GM13976 (cell line): Measurements from ENCODE around the gene MAPK4.

Experiments
- DNase-seq: peaks from one replicate; pipeline ENCODE4 v3.0.0; 2012; ENCODE audit warnings: low spot score
- in situ Hi-C: fragments of 300-500 bp; cut with MboI; formaldehyde crosslinking; loops from one replicate; pipeline ENCODE4 v1.12.0; 2022; ENCODE audit warnings: low sequenced_read_pairs, mixed read lengths, inconsistent platforms; ENCODE audit not compliant: unreplicated experiment
- TF ChIP-seq, protein P1 (sequence below): IDR thresholded peaks from 2 replicates; pipeline ENCODE4 v1.5.1; 2012; ENCODE audit warnings: borderline replicate concordance, mild to moderate bottlenecking; ENCODE audit not compliant: insufficient read depth; ENCODE audit errors: extremely low read depth, missing control alignments, control extremely low read depth

MAPK4 gene

DNA sequence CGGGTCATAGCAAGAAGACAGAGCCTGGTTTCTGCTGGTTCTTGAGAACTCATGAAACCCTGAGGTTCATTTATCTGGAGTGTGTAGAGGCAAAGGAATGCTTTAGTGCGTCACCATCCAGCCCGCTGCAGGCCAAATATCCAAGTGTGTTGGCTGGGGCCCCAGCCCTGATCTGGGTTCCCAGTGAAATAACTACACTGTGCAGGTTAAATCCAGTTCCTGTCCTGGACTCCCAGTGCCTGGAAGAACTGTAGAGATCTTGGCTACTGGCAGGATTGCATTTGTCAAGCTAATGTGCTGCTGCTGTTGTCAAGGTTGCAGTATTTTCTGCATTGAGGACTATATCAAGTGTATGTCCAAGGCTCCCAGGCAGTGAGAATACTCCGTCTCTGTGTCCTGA, 89.9 kb downstream of the MAPK4 start:
- TF ChIP-seq, protein P1, sequence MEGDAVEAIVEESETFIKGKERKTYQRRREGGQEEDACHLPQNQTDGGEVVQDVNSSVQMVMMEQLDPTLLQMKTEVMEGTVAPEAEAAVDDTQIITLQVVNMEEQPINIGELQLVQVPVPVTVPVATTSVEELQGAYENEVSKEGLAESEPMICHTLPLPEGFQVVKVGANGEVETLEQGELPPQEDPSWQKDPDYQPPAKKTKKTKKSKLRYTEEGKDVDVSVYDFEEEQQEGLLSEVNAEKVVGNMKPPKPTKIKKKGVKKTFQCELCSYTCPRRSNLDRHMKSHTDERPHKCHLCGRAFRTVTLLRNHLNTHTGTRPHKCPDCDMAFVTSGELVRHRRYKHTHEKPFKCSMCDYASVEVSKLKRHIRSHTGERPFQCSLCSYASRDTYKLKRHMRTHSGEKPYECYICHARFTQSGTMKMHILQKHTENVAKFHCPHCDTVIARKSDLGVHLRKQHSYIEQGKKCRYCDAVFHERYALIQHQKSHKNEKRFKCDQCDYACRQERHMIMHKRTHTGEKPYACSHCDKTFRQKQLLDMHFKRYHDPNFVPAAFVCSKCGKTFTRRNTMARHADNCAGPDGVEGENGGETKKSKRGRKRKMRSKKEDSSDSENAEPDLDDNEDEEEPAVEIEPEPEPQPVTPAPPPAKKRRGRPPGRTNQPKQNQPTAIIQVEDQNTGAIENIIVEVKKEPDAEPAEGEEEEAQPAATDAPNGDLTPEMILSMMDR: no peak
- in situ Hi-C loops: no loop called here

DNA sequence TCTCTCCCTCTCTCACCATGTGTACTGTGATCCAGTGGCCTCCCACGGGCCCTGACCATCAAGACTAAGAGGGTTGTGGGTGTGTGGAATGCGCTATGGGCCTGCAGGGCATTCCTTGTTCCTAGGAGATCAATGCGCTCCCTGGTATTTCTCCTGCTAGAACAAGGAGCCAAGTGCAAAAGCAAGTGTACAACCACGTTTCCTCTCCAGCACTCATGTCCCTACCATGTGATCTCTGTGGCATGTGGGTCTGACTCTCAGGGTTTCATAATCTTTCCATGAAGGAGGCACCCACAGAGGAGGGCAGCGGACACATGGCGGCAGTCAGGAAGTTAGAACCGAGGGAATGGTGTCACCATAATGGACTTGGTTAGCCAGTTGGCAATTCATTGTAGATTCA, 91.4 kb downstream of the MAPK4 start:
- in situ Hi-C loops: no loop called here
- no peak for DNase-seq
- TF ChIP-seq, protein P1: no peak

More for the DNA sequence above, 89.9 kb downstream of the MAPK4 start:
- no peak for DNase-seq

DNA sequence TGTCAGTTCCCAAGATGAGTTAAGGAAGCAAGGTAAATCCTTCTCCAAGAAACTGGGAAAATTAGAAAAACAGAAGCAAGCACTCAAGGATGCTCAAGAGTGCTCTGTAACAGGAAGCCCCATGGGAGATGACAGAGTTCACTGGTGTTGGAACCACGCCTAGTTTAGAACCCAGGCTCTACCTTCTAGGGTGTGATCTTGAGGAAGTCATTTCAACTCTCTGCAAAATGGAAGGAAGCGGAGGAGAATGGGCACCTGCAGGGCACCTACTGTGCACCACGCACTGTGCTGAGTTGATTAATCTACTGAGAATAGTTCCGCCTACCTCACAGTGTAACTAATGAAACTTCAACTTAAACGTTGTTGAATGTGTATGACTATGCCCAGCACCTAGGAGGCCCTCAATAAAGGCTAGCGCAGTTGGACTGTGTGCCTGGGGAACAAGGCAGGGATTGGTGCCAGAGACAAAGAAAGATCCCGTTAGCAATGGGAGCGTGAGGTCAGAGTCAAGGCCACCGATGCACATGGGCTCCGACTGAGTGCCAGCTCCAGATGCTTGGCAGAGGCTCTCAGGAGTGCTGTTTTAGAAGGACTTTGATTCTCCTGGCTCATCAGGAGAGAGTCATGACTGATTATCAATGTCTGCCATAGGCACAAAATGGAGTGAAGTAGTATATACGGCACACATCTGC, 93.7 kb downstream of the MAPK4 start:
- in situ Hi-C loops: no loop called here
- TF ChIP-seq, protein P1: no peak
- no peak for DNase-seq

DNA sequence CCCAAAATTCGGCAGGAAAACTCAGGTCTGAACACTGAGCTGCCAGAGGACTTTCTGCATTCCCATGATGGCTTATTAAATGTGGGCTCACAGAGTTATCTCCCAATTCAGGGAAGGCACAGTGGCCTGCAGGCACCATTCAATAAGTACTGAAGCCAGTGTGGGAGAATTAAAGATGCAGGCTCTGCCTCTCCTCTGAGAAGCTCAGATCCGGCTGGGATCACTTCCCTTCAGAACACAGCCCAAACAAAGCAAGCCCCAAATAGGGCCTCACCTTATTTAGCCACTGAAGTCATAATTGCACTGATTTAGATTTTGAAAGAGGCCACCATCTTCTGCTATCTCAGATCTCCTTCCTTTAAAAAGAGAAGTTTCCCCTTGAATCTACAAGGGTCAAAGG, 94.3 kb downstream of the MAPK4 start:
- in situ Hi-C loops: no loop called here
- no peak for DNase-seq
- TF ChIP-seq, protein P1: no peak

DNA sequence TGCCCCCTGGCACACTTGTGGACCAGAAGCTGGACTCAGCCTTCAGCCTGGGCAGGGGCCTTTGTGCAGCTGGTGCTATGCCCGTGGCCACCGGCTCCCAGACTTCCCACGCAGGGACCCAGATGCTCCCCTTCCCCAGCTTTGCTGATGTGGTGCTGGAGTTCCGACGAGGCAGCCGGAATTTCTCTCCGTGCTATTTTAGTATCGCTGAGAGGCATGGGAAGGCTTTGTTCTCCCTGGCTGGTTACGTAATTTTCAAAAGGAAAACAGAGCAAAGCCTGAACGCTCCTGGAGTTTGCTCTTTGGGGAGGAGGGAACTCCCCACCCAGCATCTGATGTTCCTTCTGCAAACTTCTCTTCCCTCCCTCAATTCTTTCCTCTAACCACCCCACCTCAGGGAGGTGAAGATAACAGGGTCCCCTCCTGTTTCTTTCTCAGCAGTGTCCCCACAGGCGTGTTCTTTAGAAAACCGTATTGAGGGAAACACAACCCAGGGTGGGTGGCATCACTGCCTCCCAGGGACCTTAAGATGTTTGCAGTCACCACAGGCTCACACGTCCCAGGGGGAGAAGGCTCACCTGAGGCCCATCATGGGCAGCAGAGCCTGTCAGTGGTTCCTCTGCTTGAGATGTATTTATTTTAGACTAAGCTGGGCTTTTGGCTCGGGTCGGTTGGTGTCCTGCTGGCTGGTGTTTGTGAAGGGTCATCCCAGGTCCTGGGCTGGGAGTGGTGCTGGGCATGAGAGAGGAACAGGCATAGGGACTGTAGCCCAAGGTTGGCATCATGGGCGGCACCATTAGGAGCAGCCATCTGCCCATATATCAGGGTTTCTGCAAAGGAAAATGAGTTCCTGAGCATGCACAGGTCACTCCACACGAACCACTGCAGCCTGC, 95.0 kb downstream of the MAPK4 start:
- TF ChIP-seq, protein P1: no peak
- DNase-seq: no peak
- in situ Hi-C loops: no loop called here

DNA sequence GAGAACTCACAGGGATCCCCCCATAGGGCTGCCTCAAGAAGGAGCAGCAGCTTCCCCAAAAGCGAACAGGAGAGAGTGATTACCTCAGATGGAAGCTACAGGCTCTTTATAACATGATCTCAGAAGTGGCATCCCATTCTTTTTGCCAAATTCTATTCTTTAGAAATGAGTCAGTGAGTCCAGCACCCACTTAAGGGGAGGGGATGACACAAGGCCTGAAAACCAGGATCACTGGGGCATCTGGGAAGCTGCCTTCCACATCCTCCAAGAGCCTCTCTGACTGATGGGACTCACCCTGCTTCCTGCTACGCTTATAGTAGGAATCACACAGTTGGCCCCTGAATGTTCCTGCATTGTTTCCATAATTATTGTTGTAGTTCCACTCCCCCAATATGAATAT, 96.5 kb downstream of the MAPK4 start:
- TF ChIP-seq, protein P1: no peak
- in situ Hi-C loops: no loop called here
- no peak for DNase-seq
